HG03442 (cell line): ENCODE results near the gene TNFRSF25.

ENCODE experiments used
- ATAC-seq: cut with Tn5 transposase; IDR thresholded peaks from one replicate; pipeline ENCODE4 v1.9.1; 2021; ENCODE audit warnings: mild to moderate bottlenecking, moderate library complexity; ENCODE audit not compliant: unreplicated experiment

TNFRSF25 gene

GRCh38 chr1:6419804-6420453 lies 46.0 kb downstream of the TNFRSF25 start, which contains the start of gene HES2:
TSS of gene HES2 (minus strand) at chr1:6419919. CDS start at chr1:6419820, 99 bp downstream.
- no peak for ATAC-seq

GRCh38 chr1:6419397-6419803 lies 46.6 kb downstream of the TNFRSF25 start:
- no peak for ATAC-seq

GRCh38 chr1:6418668-6419396 lies 47.1 kb downstream of the TNFRSF25 start:
- ATAC-seq, result no peak

- no peak for ATAC-seq
Observed at GRCh38 chr1:6417961-6418667, 47.9 kb downstream of the TNFRSF25 start.

GRCh38 chr1:6416906-6417305 lies 49.1 kb downstream of the TNFRSF25 start:
- no peak for ATAC-seq

- no peak for ATAC-seq
Observed at GRCh38 chr1:6416295-6416656, 49.7 kb downstream of the TNFRSF25 start.

- no peak for ATAC-seq
Observed at GRCh38 chr1:6414881-6415626, 50.9 kb downstream of the TNFRSF25 start.

GRCh38 chr1:6414443-6414844 lies 51.5 kb downstream of the TNFRSF25 start:
- ATAC-seq, result peak; percentile 72

GRCh38 chr1:6412896-6413295 lies 53.1 kb downstream of the TNFRSF25 start:
- no peak for ATAC-seq
